Head of caudate nucleus (tissue), 42 donors: ENCODE data around the gene ELOVL4.
A peak's percentile ranks its signal among the peaks of the same experiment; 100 is the strongest.

Experiments
- DNase-seq, 42 donors: peaks; one replicate each; pipeline versions ENCODE4 v3.0.0 to v3.0.0-alpha.2; 2020 to 2021; ENCODE audit warnings: mixed read lengths in 7 of 42
- intact Hi-C: fragments of 100-400 bp; cut with DNase I; formaldehyde crosslinking; loops from one replicate; pipeline ENCODE4 v1.15.0; 2022

ELOVL4 gene

GRCh38 chr6:79927758-79928157 lies 19.6 kb downstream of the ELOVL4 start:
- intact Hi-C loops = no loop called here
- DNase-seq = no peak

GRCh38 chr6:79923270-79923669 lies 24.1 kb downstream of the ELOVL4 start:
- DNase-seq = peak in 1 of 42 donors; percentile 24

GRCh38 chr6:79922018-79922417 lies 25.3 kb downstream of the ELOVL4 start:
- intact Hi-C loops = no loop called here
- no peak for DNase-seq

More at GRCh38 chr6:79923270-79923669, 24.1 kb downstream of the ELOVL4 start:
- intact Hi-C loops = no loop called here

GRCh38 chr6:79913369-79913768 lies 34.0 kb downstream of the ELOVL4 start:
- intact Hi-C loops = no loop called here
- DNase-seq = no peak

GRCh38 chr6:79911992-79912391 lies 35.4 kb downstream of the ELOVL4 start:
- DNase-seq = no peak
- intact Hi-C loops = no loop called here

- DNase-seq = no peak
- intact Hi-C loops = no loop called here
These were observed 37.8 kb downstream of the ELOVL4 start for GRCh38 chr6:79909517-79909916.

- intact Hi-C loops = no loop called here
- DNase-seq = no peak
These were observed 45.3 kb downstream of the ELOVL4 start for GRCh38 chr6:79902046-79902445.

GRCh38 chr6:79898076-79898475 lies 49.3 kb downstream of the ELOVL4 start:
- no peak for DNase-seq
- intact Hi-C loops = no loop called here

GRCh38 chr6:79896075-79896449 lies 51.3 kb downstream of the ELOVL4 start:
- DNase-seq = no peak
- intact Hi-C loops = no loop called here

- no peak for DNase-seq
- intact Hi-C loops = no loop called here
These were observed 51.8 kb downstream of the ELOVL4 start for GRCh38 chr6:79895382-79896074.

- intact Hi-C loops = no loop called here
- DNase-seq = no peak
These were observed 52.4 kb downstream of the ELOVL4 start for GRCh38 chr6:79894939-79895338.

- intact Hi-C loops = no loop called here
- DNase-seq = no peak
These were observed 58.8 kb downstream of the ELOVL4 start for GRCh38 chr6:79888587-79888986.

- intact Hi-C loops = no loop called here
- peak in 18 of 42 donors; percentile 7 to 56 (median 28) for DNase-seq
These were observed 69.1 kb downstream of the ELOVL4 start for GRCh38 chr6:79878142-79878748.

GRCh38 chr6:79874531-79875134 lies 72.7 kb downstream of the ELOVL4 start:
- intact Hi-C loops = no loop called here
- no peak for DNase-seq

- intact Hi-C loops = no loop called here
- DNase-seq = peak in 3 of 42 donors; percentile 16 to 54 (median 52)
These were observed 74.4 kb downstream of the ELOVL4 start for GRCh38 chr6:79872986-79873385.

- no peak for DNase-seq
- intact Hi-C loops = no loop called here
These were observed 75.0 kb downstream of the ELOVL4 start for GRCh38 chr6:79872303-79872702.

GRCh38 chr6:79869600-79870084 lies 77.7 kb downstream of the ELOVL4 start:
- DNase-seq = peak; percentile 42 to 91 (median 82)
- intact Hi-C loops = loop anchor here (5.0 kb wide), 1 partner anchor 92 kb away; no protein-coding TSS in a partner anchor

- intact Hi-C loops = loop anchor here (5.0 kb wide), 1 partner anchor 92 kb away; no protein-coding TSS in a partner anchor
- no peak for DNase-seq
These were observed 78.2 kb downstream of the ELOVL4 start for GRCh38 chr6:79869184-79869583.

- intact Hi-C loops = loop anchor here (5.0 kb wide), 1 partner anchor 91 kb away; no protein-coding TSS in a partner anchor
- peak in 18 of 42 donors; percentile 13 to 77 (median 52) for DNase-seq
These were observed 79.1 kb downstream of the ELOVL4 start for GRCh38 chr6:79868098-79868722.
